EH (cell line): ENCODE data around the gene ZNF107.
"Not testable (repeated sequence)": the region's sequence is repeated elsewhere in the genome, so short reads cannot be mapped to it uniquely, and the experiment has no call there.

Experiments used
- DNase-seq: peaks from one replicate; pipeline ENCODE4 v3.0.0-alpha.2; 2015; ENCODE audit warnings: low read depth

The ZNF107 gene

DNA sequence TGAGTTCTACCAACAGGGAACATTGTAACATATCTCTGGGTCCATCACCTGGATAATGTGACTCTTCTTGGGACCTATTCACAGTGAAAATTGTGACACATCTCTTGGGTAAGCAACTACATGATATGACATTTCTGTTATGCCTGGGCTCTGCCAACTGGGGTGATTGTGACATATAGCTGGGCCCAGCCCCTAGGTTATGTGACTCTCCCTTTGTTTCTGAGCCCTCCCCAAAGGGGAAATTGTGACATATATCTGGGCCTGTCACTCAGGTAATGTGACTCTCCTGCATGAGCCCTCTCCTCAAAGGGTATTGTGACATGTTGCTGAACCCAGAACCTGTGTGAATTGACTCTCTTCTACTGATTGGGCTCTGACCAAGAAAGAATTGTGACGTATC is 22.4 kb upstream of the ZNF107 start:
- no peak for DNase-seq

DNA sequence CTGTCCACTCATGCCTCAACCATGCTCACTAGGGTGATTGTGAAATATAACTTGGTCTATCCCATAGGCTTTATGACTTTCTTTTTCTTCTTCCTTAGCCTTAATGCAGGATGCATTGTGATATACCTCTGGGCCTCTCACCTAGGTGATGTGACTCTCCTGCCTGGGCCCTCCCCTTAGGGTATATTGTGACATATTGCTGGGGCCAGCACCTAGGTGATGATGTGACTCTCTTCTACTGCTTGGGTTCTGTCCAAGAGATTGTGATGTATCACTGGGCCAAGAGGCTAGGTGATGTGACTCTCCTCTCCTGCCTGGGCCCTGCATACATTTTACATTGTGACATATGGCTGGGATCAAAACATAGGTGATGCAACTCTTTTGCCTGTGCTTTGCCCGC is 14.7 kb upstream of the ZNF107 start:
- no peak for DNase-seq

- no peak for DNase-seq
Measured at GRCh38 chr7:64651632-64652165, 14.2 kb upstream of the ZNF107 start.

DNA sequence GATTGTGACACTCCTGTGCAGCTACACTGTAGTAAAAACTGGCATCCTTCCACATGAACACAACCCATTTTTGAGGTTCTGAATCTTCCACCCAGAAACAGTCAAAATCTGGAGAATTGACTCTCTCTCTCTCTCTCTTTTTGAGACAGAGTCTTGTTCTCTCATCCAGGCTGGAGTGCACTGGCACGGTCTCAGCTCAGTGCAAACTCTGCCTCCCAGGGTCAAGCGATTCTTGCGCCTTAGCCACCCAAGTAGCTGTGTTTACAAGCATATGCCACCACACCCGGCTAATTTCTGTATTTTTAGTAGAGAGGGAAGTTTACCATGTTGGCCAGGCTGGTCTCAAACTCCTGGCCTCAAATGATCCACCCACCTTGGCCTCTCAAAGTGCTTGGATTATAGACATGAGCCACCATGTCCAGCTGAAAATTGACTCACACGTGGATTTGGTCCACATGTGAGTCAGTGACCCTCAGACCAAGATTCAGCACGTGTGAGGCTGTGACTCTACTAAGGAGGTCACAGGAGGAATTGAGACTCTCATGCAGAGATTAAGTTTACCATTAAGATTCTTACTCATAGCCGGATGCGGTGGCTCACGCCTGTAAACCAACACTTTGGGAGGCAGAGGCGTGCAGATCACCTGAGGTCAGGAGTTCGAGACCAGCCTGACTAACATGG is 12.1 kb upstream of the ZNF107 start:
- no peak for DNase-seq

GRCh38 chr7:64654796-64655548 is 11.0 kb upstream of the ZNF107 start:
- no peak for DNase-seq

- DNase-seq, result no peak
Measured at GRCh38 chr7:64655811-64656210, 10.1 kb upstream of the ZNF107 start.

GRCh38 chr7:64656489-64656888 is 9.4 kb upstream of the ZNF107 start:
- DNase-seq, result no peak

DNA sequence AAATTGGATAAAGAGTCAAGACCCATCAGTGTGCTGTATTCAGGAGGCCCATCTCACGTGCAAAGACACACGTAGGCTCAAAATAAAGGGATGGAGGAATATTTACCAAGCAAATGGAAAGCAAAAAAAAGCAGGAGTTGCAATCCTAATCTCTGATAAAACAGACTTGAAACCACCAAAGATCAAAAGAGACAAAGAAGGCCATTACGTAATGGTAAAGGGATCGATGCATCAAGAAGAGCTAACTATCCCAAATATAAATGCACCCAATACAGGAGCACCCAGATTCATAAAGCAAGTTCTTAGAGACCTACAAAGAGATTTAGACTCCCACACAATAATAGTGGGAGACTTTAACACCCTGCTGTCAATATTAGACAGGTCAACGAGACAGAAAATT is 3.8 kb upstream of the ZNF107 start:
- DNase-seq, result not testable (repeated sequence)

GRCh38 chr7:64666663-64667050 is 724 bp downstream of the ZNF107 start:
- no peak for DNase-seq

DNA sequence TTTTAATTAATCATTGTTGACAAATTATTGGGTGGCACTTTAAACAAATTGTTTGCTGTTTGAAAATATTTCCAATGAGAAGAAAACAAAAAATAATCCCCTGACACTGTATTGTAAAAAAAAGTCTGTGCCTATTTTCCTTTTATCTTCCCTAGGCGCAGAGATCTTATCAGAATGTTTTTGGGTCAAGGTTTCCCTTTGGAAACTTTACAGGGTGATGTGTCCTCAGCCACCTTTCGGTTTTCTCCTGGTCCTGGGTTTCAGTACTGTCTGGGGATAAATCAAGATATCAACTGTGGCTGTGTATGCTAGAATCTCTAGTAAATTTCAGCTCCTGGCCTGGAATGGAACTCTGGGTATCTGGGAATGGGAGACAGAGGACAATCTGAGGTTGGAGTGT is 1.4 kb downstream of the ZNF107 start:
- no peak for DNase-seq

GRCh38 chr7:64672414-64672813 is 6.5 kb downstream of the ZNF107 start:
- DNase-seq, result no peak

DNA sequence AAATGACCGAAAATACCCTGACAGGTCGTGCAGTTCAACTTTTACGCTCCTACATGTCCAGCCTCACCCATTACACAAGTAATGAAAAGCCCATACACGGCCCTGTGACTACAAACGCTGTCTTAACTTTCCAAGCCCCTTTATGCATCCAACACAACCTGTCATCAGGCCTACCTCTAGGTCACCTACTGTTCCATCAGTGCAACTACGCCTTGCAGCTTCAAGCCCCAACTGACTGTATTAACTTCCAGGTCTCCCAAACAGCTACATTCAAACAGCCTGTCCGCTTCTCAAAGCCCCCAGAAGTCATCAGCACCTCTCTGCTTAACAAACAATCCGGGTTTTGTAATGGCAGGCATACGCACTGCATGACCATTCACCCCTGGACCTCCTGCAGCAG is 19.2 kb downstream of the ZNF107 start:
- DNase-seq, result no peak

DNA sequence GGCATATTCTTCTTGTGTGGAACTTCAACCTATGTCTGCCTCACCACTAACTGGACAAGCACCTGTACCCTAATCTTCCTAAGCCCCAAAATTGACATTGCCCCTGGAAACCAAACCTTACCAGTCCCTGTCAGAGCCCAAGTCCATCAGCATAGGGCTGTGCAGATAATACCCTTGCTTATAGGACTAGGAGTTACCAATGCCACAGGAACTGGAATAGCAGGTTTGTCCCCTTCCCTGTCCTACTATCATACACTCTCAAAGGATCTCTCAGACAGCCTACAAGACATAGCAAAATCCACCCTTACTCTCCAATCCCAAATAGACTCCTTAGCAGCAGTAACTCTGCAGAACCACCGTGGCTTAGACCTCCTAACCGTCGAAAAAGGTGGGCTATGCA is 19.8 kb downstream of the ZNF107 start:
- no peak for DNase-seq

GRCh38 chr7:64686493-64687184 is 20.7 kb downstream of the ZNF107 start:
- DNase-seq, result no peak

- no peak for DNase-seq
Measured at GRCh38 chr7:64687249-64687648, 21.3 kb downstream of the ZNF107 start.

- DNase-seq, result no peak
Measured at GRCh38 chr7:64688988-64689387, 23.1 kb downstream of the ZNF107 start.

DNA sequence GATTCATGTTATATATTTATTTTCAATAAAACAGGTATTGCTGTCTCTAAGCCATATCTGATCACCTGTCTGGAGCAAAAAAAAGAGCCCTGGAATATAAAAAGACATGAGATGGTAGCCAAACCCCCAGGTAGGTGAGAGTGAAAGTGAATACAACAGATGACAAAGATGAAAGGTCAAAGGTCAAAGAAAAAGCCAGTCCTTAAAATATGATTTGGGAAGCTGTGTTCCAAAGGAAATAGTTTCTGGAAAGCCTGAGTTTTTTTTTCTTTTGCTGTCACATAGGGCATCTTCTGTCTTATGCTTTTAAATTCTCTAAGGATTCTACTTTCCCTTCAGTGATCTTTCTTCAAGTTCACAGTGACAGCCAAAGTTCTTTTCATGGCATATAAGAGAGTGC is 25.9 kb downstream of the ZNF107 start:
- no peak for DNase-seq

GRCh38 chr7:64697863-64698262 is 31.9 kb downstream of the ZNF107 start:
- not testable (repeated sequence) for DNase-seq

DNA sequence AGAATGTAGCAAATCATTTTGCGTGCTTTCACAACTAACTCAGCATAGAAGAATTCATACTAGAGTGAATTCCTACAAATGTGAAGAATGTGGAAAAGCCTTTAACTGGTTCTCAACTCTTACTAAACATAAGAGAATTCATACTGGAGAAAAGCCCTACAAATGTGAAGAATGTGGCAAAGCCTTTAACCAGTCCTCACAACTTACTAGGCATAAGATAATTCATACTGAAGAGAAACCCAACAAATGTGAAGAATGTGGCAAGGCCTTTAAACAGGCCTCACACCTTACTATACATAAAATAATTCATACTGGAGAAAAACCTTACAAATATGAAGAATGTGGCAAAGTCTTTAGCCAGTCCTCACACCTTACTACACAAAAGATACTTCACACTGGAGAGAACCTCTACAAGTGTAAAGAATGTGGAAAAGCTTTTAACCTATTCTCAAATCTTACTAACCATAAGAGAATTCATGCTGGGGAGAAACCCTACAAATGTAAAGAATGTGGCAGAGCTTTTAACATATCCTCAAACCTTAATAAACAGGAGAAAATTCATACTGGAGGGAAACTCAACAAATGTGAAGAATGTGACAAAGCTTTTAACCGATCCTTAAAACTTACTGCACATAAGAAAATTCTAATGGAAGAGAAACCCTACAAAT is 40.8 kb downstream of the ZNF107 start:
- DNase-seq, result no peak

- not testable (repeated sequence) for DNase-seq
Measured at GRCh38 chr7:64717896-64718295, 52.0 kb downstream of the ZNF107 start.

DNA sequence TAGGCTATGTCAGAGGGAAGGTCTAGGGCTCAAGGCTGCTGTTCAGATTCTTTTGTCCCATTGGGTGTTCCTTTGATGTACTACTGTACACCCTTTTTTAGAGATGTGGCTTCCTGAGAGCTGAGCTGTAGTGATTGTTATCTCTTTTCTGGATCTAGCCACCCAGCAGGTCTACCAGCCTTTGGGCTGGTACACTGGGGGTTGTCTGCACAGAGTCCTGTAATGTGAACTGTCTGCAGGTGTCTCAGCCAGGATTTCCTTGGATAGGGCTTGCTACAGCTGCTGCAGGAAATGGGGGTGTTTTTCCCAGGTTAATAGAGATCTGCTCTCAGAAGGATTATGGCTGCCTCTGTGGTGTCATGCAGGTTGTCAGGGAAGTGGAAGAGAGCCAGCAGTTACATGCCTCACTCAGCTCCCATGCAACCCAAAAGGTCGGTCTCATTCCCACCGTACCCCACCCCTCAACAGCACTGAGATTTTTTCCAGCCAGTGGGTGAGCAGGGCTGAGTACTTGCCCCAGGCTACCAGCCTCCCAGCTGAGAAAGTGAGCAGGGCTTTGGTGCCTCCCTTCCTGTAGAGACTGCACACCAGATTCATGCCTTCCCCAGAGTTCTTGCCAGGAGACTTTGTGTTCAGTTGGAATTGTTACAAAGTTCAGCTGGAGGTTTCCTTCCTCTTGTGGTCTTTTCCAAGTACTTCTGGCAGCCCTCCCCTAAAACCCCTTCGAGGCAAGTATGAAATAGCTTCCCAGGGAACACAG is 63.3 kb downstream of the ZNF107 start:
- DNase-seq, result no peak
